Measurements from ENCODE around the gene LONP1.
A peak's percentile ranks its signal among the peaks of the same experiment; 100 is the strongest.

Gene LONP1

GRCh38 chr19:5651361-5651760 lies 68.6 kb downstream of the LONP1 start:
- peaks cover 62 to 93% of the 10 kb centered on the region in 2 experiments for H3K36me3 ChIP-seq (ENCODE audit: control insufficient read depth in 2 of 2, insufficient read depth in 1 of 2, low read length in 2 of 2)
- H3K4me1 ChIP-seq (ENCODE audit: control insufficient read depth, insufficient read depth, low read length): no peaks in the 10 kb centered on the region
- no peak overlapping the region for H3K4me3 ChIP-seq (ENCODE audit: low read depth, low read length)
- POLR2A ChIA-PET: no interaction called here
- H3K9me3 ChIP-seq (ENCODE audit: control insufficient read depth, insufficient read depth, low read depth, low read length): no peaks in the 10 kb centered on the region
- TF ChIP-seq ZBTB10 (tag by site-specific recombination; IDR thresholded peaks at IDR 0.05) (no peak), ZNF529 (tag by site-specific recombination; IDR thresholded peaks at IDR 0.05; ENCODE audit: insufficient replicate concordance) (no peak), ZBTB17 (tag by site-specific recombination; IDR thresholded peaks at IDR 0.05) (no peak), ZNF621 (tag by site-specific recombination; IDR thresholded peaks at IDR 0.05) (no peak), ZNF530 (tag by site-specific recombination; IDR thresholded peaks at IDR 0.05; ENCODE audit: low read depth) (no peak), ZNF202 (tag by site-specific recombination; IDR thresholded peaks at IDR 0.05; ENCODE audit: borderline replicate concordance) (no peak), ZNF544 (tag by site-specific recombination; IDR thresholded peaks at IDR 0.05) (no peak)
- no peak overlapping the region for H3K27ac ChIP-seq (ENCODE audit: extremely low read depth, low read depth, low read length)
- CTCF ChIA-PET: interaction anchor here (0.7 kb wide), 1 partner anchor 52 kb away, joined by 3 read pairs; no protein-coding TSS in a partner anchor

- Histone ChIP-seq H3K9me3 (ENCODE audit: control insufficient read depth, insufficient read depth, low read depth, low read length) (no peaks in the 10 kb centered on the region), H3K4me3 (ENCODE audit: low read depth, low read length) (no peak overlapping the region), H3K4me1 (ENCODE audit: control insufficient read depth, insufficient read depth, low read length) (no peaks in the 10 kb centered on the region), H3K27ac (ENCODE audit: extremely low read depth, low read depth, low read length) (no peak overlapping the region), H3K36me3 (ENCODE audit: control insufficient read depth in 2 of 2, insufficient read depth in 1 of 2, low read length in 2 of 2) (peaks cover 41 to 94% of the 10 kb centered on the region in 2 experiments)
- TF ChIP-seq YY1 (tag by site-specific recombination; IDR thresholded peaks at IDR 0.05) (no peak), ZNF112 (tag by site-specific recombination; IDR thresholded peaks at IDR 0.05) (no peak), ZNF521 (tag by site-specific recombination; IDR thresholded peaks at IDR 0.05) (no peak), ZNF248 (tag by site-specific recombination; IDR thresholded peaks at IDR 0.05) (no peak), ZNF416 (tag by site-specific recombination; IDR thresholded peaks at IDR 0.05) (no peak), PRDM1 (tag by site-specific recombination; IDR thresholded peaks at IDR 0.05) (no peak), ZNF501 (tag by site-specific recombination; IDR thresholded peaks at IDR 0.05) (no peak), ZNF707 (tag by site-specific recombination; IDR thresholded peaks at IDR 0.05) (no peak), TRIM28 (IDR thresholded peaks at IDR 0.05; ENCODE audit: borderline replicate concordance, low read length) (no peak), ZNF747 (tag by site-specific recombination; IDR thresholded peaks at IDR 0.05) (no peak), KLF1 (tag by site-specific recombination; IDR thresholded peaks at IDR 0.05) (no peak), ZFP69B (tag by site-specific recombination; IDR thresholded peaks at IDR 0.05) (no peak)
- CTCF ChIA-PET: interaction anchor here (0.6 to 0.7 kb wide), 2 partner anchors 41 to 132 kb away, joined by 3 to 4 read pairs; no protein-coding TSS in a partner anchor
- POLR2A ChIA-PET: no interaction called here
Observed at GRCh38 chr19:5648464-5648863, 71.5 kb downstream of the LONP1 start.

GRCh38 chr19:5646703-5647102 lies 73.2 kb downstream of the LONP1 start:
- no peak overlapping the region for H3K27ac ChIP-seq (ENCODE audit: extremely low read depth, low read depth, low read length)
- CTCF ChIA-PET: no interaction called here
- H3K4me1 ChIP-seq (ENCODE audit: control insufficient read depth, insufficient read depth, low read length): no peaks in the 10 kb centered on the region
- POLR2A ChIA-PET: no interaction called here
- peaks cover 36 to 94% of the 10 kb centered on the region in 2 experiments for H3K36me3 ChIP-seq (ENCODE audit: control insufficient read depth in 2 of 2, insufficient read depth in 1 of 2, low read length in 2 of 2)
- no peak overlapping the region for H3K4me3 ChIP-seq (ENCODE audit: low read depth, low read length)
- TF ChIP-seq GLI2 (tag by site-specific recombination; IDR thresholded peaks at IDR 0.05; ENCODE audit: borderline replicate concordance, low read depth): no peak
- TF ChIP-seq ZNF768 (tag by site-specific recombination; IDR thresholded peaks at IDR 0.05): peak; percentile 58; the same call in 1 of the 2 replicates
- no peak for TF ChIP-seq ZNF404 (tag by site-specific recombination; IDR thresholded peaks at IDR 0.05)
- TF ChIP-seq YY2 (tag by site-specific recombination; IDR thresholded peaks at IDR 0.05): no peak
- H3K9me3 ChIP-seq (ENCODE audit: control insufficient read depth, insufficient read depth, low read depth, low read length): no peaks in the 10 kb centered on the region
